Loucy (cell line): ENCODE results near the gene KLHL3.

Experiments
- H2AFZ ChIP-seq: fragments of 200-600 bp; sonication (generic); 2 replicates; pipeline ENCODE4 v1.6.0; 2016; ENCODE audit warnings: antibody characterized with exemption, mild to moderate bottlenecking, low read length, moderate library complexity
- H3F3A ChIP-seq: fragments of 200-600 bp; 2 replicates; pipeline ENCODE4 v1.6.0; 2016; ENCODE audit warnings: antibody characterized with exemption, low read depth, mild to moderate bottlenecking
- H3K27me3 ChIP-seq: fragments of 200-600 bp; sonication (generic); 2 replicates; pipeline ENCODE4 v1.6.1; 2014; ENCODE audit warnings: low read length, mild to moderate bottlenecking; ENCODE audit not compliant: insufficient read depth, poor library complexity, severe bottlenecking
- H3K36me3 ChIP-seq: fragments of 200-600 bp; sonication (generic); 2 replicates; pipeline ENCODE4 v1.6.1; 2016; ENCODE audit warnings: low read length; ENCODE audit not compliant: insufficient read depth
- H3K4me1 ChIP-seq: fragments of 200-600 bp; sonication (generic); 2 replicates; pipeline ENCODE4 v1.5.1; 2014; ENCODE audit warnings: low read length, mild to moderate bottlenecking; ENCODE audit not compliant: insufficient read depth, poor library complexity, severe bottlenecking
- H3K4me2 ChIP-seq: fragments of 200-600 bp; sonication (generic); 2 replicates; pipeline ENCODE4 v1.6.0; 2014; ENCODE audit warnings: antibody characterized with exemption, low read length, low read depth, mild to moderate bottlenecking; ENCODE audit not compliant: poor library complexity, severe bottlenecking
- H3K4me3 ChIP-seq: fragments of 200-600 bp; sonication (generic); 2 replicates; pipeline ENCODE4 v1.5.1; 2014; ENCODE audit warnings: low read length, mild to moderate bottlenecking, mixed read lengths; ENCODE audit not compliant: poor library complexity, severe bottlenecking
- H3K79me2 ChIP-seq: fragments of 200-600 bp; sonication (generic); 2 replicates; pipeline ENCODE4 v1.6.1; 2014; ENCODE audit warnings: low read length; ENCODE audit not compliant: insufficient read depth
- H3K9ac ChIP-seq: fragments of 200-600 bp; sonication (generic); 2 replicates; pipeline ENCODE4 v1.6.0; 2014; ENCODE audit warnings: mild to moderate bottlenecking, low read depth, low read length, moderate library complexity; ENCODE audit not compliant: poor library complexity, severe bottlenecking
- H3K9me2 ChIP-seq: fragments of 200-600 bp; sonication (generic); replicated peaks from 2 replicates; pipeline ENCODE4 v1.6.1; 2016; ENCODE audit warnings: low read depth, low read length, mixed read lengths
- H3K9me3 ChIP-seq: fragments of 200-600 bp; sonication (generic); 2 replicates; pipeline ENCODE4 v1.6.1; 2014; ENCODE audit warnings: mild to moderate bottlenecking, antibody characterized with exemption, low read length, low read depth; ENCODE audit not compliant: insufficient read depth
- H4K20me1 ChIP-seq: fragments of 200-600 bp; sonication (generic); 2 replicates; pipeline ENCODE4 v1.6.0; 2014; ENCODE audit warnings: antibody characterized with exemption, low read length, mild to moderate bottlenecking; ENCODE audit not compliant: insufficient read depth, poor library complexity, severe bottlenecking
- CTCF ChIP-seq: fragments of 200-600 bp; sonication (generic); conservative IDR thresholded peaks from 2 replicates; pipeline ENCODE4 v1.5.1; 2014; ENCODE audit warnings: mild to moderate bottlenecking, antibody characterized with exemption, low read length
- EZH2phosphoT487 ChIP-seq: fragments of 200-600 bp; IDR thresholded peaks from 2 replicates; pipeline ENCODE4 v1.6.1; 2018; ENCODE audit warnings: antibody characterized with exemption, mild to moderate bottlenecking, moderate library complexity, borderline replicate concordance

The KLHL3 gene

GRCh38 chr5:137605411-137605810 lies 130.5 kb downstream of the KLHL3 start:
- no peak overlapping the region for H3K9ac ChIP-seq
- H3K79me2 ChIP-seq, result no peaks in the 10 kb centered on the region
- H3K36me3 ChIP-seq, result no peaks in the 10 kb centered on the region
- H3K27me3 ChIP-seq, result no peaks in the 10 kb centered on the region
- no peaks in the 10 kb centered on the region for H3K4me1 ChIP-seq
- TF ChIP-seq EZH2phosphoT487, result no peak
- peak; percentile 59 for TF ChIP-seq CTCF
- H2AFZ ChIP-seq, result no peak overlapping the region
- no peak overlapping the region for H3K4me3 ChIP-seq
- no peak overlapping the region for H3K4me2 ChIP-seq
- no peaks in the 10 kb centered on the region for H4K20me1 ChIP-seq
- no peaks in the 10 kb centered on the region for H3K9me3 ChIP-seq
- H3F3A ChIP-seq, result no peaks in the 10 kb centered on the region
- no peaks in the 10 kb centered on the region for H3K9me2 ChIP-seq

GRCh38 chr5:137604348-137605095 lies 131.4 kb downstream of the KLHL3 start:
- H3K36me3 ChIP-seq, result no peaks in the 10 kb centered on the region
- no peaks in the 10 kb centered on the region for H4K20me1 ChIP-seq
- H3K27me3 ChIP-seq, result no peaks in the 10 kb centered on the region
- no peaks in the 10 kb centered on the region for H3K9me2 ChIP-seq
- H3K9me3 ChIP-seq, result no peaks in the 10 kb centered on the region
- TF ChIP-seq EZH2phosphoT487, result no peak
- no peak for TF ChIP-seq CTCF
- H3K4me1 ChIP-seq, result no peaks in the 10 kb centered on the region
- H3K4me3 ChIP-seq, result no peak overlapping the region
- no peak overlapping the region for H3K4me2 ChIP-seq
- no peak overlapping the region for H2AFZ ChIP-seq
- H3K79me2 ChIP-seq, result no peaks in the 10 kb centered on the region
- H3F3A ChIP-seq, result no peaks in the 10 kb centered on the region
- H3K9ac ChIP-seq, result no peak overlapping the region

- H3K36me3 ChIP-seq, result no peaks in the 10 kb centered on the region
- H3K79me2 ChIP-seq, result no peaks in the 10 kb centered on the region
- no peak overlapping the region for H2AFZ ChIP-seq
- TF ChIP-seq EZH2phosphoT487, result no peak
- no peak for TF ChIP-seq CTCF
- no peaks in the 10 kb centered on the region for H3K4me1 ChIP-seq
- H3K4me3 ChIP-seq, result no peak overlapping the region
- H3K9ac ChIP-seq, result no peak overlapping the region
- no peak overlapping the region for H3K4me2 ChIP-seq
- H3K9me2 ChIP-seq, result no peaks in the 10 kb centered on the region
- no peaks in the 10 kb centered on the region for H4K20me1 ChIP-seq
- no peaks in the 10 kb centered on the region for H3F3A ChIP-seq
- H3K9me3 ChIP-seq, result no peaks in the 10 kb centered on the region
- no peaks in the 10 kb centered on the region for H3K27me3 ChIP-seq
Measured at GRCh38 chr5:137603891-137604290, 132.0 kb downstream of the KLHL3 start.
